ES-I3 (cell line): ENCODE measurements around the gene SARDH.
"Not testable (repeated sequence)": the region's sequence is repeated elsewhere in the genome, so short reads cannot be mapped to it uniquely, and the experiment has no call there.

Experiments used
- H3K36me3 ChIP-seq: 2 replicates; pipeline ENCODE4 v1.6.1; 2013; ENCODE audit warnings: mild to moderate bottlenecking, low read length, control low read depth, moderate library complexity; ENCODE audit not compliant: insufficient read depth
- H3K4me1 ChIP-seq: 2 replicates; pipeline ENCODE4 v1.6.1; 2013; ENCODE audit warnings: mild to moderate bottlenecking, control low read depth, low read length; ENCODE audit not compliant: insufficient read depth
- H3K9ac ChIP-seq: 2 replicates; pipeline ENCODE4 v1.6.1; 2013; ENCODE audit warnings: low read depth, mild to moderate bottlenecking, low read length, moderate library complexity
- H3K9me3 ChIP-seq: 2 replicates; pipeline ENCODE4 v1.6.1; 2013; ENCODE audit warnings: mild to moderate bottlenecking, low read length, moderate library complexity; ENCODE audit not compliant: control insufficient read depth, insufficient read depth

SARDH gene

DNA sequence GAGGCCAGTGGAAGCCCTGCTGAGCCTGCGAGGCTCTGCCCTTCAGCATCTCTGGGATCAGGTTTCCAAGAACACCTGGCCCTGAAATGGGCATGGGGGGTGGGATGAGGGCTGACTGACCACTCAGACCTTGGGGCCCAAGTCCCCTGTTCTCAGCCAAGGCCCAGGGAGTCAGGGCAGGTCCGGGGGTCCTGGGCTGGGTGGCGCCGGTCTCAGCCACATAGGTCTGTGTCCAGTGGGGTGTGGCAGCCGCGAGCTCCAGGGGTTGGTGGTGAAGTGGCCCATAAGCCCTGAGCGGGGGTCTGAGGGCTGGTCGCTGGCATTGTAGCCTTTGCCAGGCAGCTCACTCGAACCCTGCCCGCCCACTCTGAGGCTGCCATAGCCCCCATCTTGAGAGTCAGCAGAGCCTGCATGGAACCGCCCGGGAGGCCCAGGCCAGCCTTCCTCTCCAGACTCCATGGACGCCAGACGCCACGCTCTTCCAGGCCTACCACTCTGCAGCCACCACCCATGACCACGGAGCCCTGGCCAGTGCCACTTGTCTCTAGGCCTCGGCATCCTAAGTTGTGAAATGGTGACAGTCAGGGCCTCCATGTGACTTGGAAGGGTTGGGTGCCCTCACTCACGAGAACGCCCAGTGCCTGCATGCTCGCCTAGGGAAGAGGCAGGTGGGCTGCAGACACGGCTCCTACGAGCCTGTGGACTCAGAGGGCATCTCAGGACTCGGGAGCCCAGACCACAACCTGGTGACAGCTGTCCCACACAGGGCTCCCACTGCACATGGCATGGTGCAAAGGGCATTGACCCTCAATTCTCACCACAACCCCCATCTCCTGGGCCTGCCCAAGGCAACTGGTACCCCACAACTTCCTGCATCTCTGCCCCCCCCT is 108.7 kb downstream of the SARDH start:
- no peak overlapping the region for H3K9ac ChIP-seq
- H3K4me1 ChIP-seq, result peaks cover 4% of the 10 kb centered on the region
- no peaks in the 10 kb centered on the region for H3K36me3 ChIP-seq
- H3K9me3 ChIP-seq, result peaks cover 4% of the 10 kb centered on the region; the same call in 1 of the 2 replicates

GRCh38 chr9:133628766-133629165 is 109.4 kb downstream of the SARDH start:
- Histone ChIP-seq H3K4me1 (peaks cover 4% of the 10 kb centered on the region), H3K9me3 (peaks cover 4% of the 10 kb centered on the region; the same call in 1 of the 2 replicates), H3K36me3 (no peaks in the 10 kb centered on the region), H3K9ac (no peak overlapping the region)

- Histone ChIP-seq H3K36me3 (no peaks in the 10 kb centered on the region), H3K9me3 (peaks cover 4% of the 10 kb centered on the region; the same call in 1 of the 2 replicates), H3K4me1 (no peaks in the 10 kb centered on the region), H3K9ac (no peak overlapping the region)
These were observed 110.8 kb downstream of the SARDH start for GRCh38 chr9:133627341-133627740.

DNA sequence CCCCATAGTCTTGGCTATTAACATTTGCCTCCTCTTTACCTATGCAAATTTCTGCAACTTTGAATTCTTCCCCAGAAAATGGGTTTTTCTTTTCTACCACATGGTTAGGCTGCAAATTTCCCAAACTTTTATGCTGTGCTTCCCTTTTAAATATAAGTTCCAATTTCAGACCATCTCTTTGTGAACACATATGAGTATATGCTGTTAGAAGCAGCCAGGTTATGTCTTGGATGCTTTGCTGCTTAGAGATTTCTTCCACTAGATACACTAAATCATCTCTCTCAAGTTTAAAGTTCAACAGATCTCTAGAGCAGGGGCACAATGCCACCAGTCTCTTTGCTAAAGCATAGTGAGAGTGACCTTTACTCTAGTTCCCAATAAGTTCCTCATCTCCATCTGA is 112.1 kb downstream of the SARDH start:
- H3K36me3 ChIP-seq, H3K9ac ChIP-seq: not testable (repeated sequence)

DNA sequence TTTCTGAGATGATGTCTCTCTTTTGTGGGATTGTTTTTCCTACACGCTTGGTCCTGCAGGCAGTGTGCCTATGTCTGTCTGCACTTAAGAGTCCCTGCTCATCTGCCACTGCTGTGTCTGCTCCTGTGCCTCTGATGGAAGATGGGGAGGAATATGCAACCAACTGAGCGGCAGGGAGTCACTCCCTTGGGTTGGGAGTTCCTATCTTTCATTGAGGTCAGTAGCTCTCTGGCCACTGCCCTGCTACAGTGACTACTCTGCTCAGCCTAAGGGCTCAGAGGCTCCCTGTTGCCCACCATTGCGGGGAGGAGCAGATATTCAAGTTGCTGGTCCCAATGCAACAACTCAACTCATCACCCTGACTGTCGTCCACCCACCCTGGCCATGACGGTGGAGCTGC is 115.6 kb downstream of the SARDH start:
- H3K36me3 ChIP-seq, result no peaks in the 10 kb centered on the region
- H3K9me3 ChIP-seq, result peaks cover 4% of the 10 kb centered on the region; the same call in 1 of the 2 replicates
- H3K9ac ChIP-seq, result no peak overlapping the region
- no peaks in the 10 kb centered on the region for H3K4me1 ChIP-seq

More for the DNA sequence above, 112.1 kb downstream of the SARDH start:
- not testable (repeated sequence) for H3K4me1 ChIP-seq, H3K9me3 ChIP-seq

GRCh38 chr9:133621725-133622267 is 116.4 kb downstream of the SARDH start:
- H3K36me3 ChIP-seq, result no peaks in the 10 kb centered on the region
- H3K9ac ChIP-seq, result no peak overlapping the region
- no peaks in the 10 kb centered on the region for H3K4me1 ChIP-seq
- H3K9me3 ChIP-seq, result peaks cover 4% of the 10 kb centered on the region; the same call in 1 of the 2 replicates

GRCh38 chr9:133619791-133620190 is 118.4 kb downstream of the SARDH start:
- H3K9me3 ChIP-seq, result no peaks in the 10 kb centered on the region
- no peaks in the 10 kb centered on the region for H3K36me3 ChIP-seq
- no peak overlapping the region for H3K9ac ChIP-seq
- H3K4me1 ChIP-seq, result no peaks in the 10 kb centered on the region

DNA sequence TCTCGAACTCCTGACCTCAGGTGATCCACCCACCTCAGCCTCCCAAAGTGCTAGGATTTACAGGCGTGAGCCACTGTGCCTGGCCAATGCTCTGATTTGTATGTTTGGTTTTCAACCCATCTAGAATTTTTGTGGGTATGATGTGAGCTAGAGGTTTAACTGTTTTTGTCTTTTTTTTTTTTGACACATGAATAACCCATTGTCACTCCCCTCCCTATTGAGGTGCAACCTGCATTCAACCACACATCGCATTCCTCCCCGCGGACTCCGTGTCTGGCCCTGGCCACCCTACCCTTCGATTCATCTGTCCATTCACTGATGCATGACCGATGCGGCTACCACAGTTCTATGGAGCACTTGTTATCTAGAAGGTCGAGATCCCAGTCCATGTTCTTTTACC is 119.4 kb downstream of the SARDH start:
- Histone ChIP-seq H3K9ac (no peak overlapping the region), H3K9me3 (no peaks in the 10 kb centered on the region), H3K36me3 (no peaks in the 10 kb centered on the region), H3K4me1 (no peaks in the 10 kb centered on the region)

DNA sequence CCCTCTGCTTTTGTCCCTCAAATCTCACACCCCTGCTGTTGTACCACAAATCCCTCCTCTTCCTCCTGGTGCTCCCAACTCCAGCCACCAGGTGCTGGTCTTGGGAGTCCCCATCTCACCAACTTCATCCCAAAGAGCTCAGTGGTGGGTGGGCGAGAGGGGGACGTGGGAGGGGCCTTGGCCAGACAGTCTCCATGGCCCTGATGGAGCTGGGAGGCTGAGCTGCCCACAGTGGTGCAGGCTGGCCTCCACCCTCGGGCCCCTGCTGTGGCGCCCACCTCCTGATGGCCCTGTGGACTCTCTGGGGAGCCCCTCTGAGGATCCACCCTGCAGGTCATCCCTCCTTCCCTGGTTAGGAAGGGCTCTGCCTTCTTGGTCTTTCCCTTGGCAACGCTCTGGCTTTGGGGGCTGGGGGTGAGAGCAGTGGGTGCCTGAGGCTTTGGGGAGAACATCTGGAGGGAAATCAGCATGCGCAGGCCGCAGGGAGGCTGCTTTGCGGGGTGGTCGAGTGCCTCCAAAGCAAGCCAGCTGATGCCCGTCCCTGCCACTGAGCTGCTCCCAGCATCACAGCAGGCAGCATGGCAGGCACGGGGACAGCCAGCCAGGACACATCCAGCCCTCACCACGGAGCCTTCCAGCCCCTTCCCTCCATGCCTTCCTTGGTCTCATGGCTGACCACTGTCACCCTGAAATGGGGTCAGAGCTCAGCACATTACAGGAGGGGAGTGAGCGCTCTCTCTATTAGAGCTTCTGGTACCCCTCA is 121.3 kb downstream of the SARDH start:
- no peaks in the 10 kb centered on the region for H3K36me3 ChIP-seq
- H3K9me3 ChIP-seq, result no peaks in the 10 kb centered on the region
- H3K4me1 ChIP-seq, result no peaks in the 10 kb centered on the region
- H3K9ac ChIP-seq, result no peak overlapping the region

- no peaks in the 10 kb centered on the region for H3K9me3 ChIP-seq
- H3K9ac ChIP-seq, result no peak overlapping the region
- H3K36me3 ChIP-seq, result no peaks in the 10 kb centered on the region
- H3K4me1 ChIP-seq, result no peaks in the 10 kb centered on the region
These were observed 122.5 kb downstream of the SARDH start for GRCh38 chr9:133615606-133616188.

GRCh38 chr9:133615186-133615585 is 123.0 kb downstream of the SARDH start:
- Histone ChIP-seq H3K9ac (no peak overlapping the region), H3K36me3 (no peaks in the 10 kb centered on the region), H3K4me1 (no peaks in the 10 kb centered on the region), H3K9me3 (no peaks in the 10 kb centered on the region)

GRCh38 chr9:133614678-133615077 is 123.5 kb downstream of the SARDH start:
- Histone ChIP-seq H3K9ac (no peak overlapping the region), H3K4me1 (no peaks in the 10 kb centered on the region), H3K36me3 (no peaks in the 10 kb centered on the region)

GRCh38 chr9:133614056-133614455 is 124.1 kb downstream of the SARDH start:
- H3K4me1 ChIP-seq, result no peaks in the 10 kb centered on the region
- no peaks in the 10 kb centered on the region for H3K36me3 ChIP-seq
- no peaks in the 10 kb centered on the region for H3K9me3 ChIP-seq
- H3K9ac ChIP-seq, result no peak overlapping the region

More at GRCh38 chr9:133614678-133615077, 123.5 kb downstream of the SARDH start:
- no peaks in the 10 kb centered on the region for H3K9me3 ChIP-seq
